ENCODE results near the gene DCTN3. TPM values are rescaled to one million over a fixed set of nuclear protein-coding genes. Genes with fewer than 3 reads are reported as not detected.

The DCTN3 gene
- total and polyA plus RNA-seq, 2 experiments from 2014 or later: 12.9 to 17.9 TPM

DNA sequence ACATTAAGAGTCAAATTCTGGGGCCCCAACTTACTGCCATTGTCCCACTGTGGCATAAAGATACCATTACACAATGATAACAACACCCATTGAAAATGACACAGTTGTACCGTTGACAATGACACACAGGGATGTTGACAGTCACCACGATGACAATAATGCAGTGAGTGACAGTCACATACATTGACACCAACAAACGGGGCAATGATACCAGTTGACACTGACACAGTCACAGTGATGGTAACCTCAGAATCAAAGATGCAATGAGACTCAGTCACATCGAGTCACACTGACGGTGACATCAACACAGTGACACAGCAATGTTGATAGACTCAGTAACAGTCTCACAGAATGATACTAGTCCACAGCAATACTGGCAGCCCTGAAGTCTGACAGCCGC lies 47.7 kb downstream of the DCTN3 start (continued):
- TF ChIP-seq, protein P1, sequence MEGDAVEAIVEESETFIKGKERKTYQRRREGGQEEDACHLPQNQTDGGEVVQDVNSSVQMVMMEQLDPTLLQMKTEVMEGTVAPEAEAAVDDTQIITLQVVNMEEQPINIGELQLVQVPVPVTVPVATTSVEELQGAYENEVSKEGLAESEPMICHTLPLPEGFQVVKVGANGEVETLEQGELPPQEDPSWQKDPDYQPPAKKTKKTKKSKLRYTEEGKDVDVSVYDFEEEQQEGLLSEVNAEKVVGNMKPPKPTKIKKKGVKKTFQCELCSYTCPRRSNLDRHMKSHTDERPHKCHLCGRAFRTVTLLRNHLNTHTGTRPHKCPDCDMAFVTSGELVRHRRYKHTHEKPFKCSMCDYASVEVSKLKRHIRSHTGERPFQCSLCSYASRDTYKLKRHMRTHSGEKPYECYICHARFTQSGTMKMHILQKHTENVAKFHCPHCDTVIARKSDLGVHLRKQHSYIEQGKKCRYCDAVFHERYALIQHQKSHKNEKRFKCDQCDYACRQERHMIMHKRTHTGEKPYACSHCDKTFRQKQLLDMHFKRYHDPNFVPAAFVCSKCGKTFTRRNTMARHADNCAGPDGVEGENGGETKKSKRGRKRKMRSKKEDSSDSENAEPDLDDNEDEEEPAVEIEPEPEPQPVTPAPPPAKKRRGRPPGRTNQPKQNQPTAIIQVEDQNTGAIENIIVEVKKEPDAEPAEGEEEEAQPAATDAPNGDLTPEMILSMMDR (conservative IDR thresholded peaks at IDR 0.05; ENCODE audit: low read depth in 2 of 2): no peak
- TF ChIP-seq, protein P2, sequence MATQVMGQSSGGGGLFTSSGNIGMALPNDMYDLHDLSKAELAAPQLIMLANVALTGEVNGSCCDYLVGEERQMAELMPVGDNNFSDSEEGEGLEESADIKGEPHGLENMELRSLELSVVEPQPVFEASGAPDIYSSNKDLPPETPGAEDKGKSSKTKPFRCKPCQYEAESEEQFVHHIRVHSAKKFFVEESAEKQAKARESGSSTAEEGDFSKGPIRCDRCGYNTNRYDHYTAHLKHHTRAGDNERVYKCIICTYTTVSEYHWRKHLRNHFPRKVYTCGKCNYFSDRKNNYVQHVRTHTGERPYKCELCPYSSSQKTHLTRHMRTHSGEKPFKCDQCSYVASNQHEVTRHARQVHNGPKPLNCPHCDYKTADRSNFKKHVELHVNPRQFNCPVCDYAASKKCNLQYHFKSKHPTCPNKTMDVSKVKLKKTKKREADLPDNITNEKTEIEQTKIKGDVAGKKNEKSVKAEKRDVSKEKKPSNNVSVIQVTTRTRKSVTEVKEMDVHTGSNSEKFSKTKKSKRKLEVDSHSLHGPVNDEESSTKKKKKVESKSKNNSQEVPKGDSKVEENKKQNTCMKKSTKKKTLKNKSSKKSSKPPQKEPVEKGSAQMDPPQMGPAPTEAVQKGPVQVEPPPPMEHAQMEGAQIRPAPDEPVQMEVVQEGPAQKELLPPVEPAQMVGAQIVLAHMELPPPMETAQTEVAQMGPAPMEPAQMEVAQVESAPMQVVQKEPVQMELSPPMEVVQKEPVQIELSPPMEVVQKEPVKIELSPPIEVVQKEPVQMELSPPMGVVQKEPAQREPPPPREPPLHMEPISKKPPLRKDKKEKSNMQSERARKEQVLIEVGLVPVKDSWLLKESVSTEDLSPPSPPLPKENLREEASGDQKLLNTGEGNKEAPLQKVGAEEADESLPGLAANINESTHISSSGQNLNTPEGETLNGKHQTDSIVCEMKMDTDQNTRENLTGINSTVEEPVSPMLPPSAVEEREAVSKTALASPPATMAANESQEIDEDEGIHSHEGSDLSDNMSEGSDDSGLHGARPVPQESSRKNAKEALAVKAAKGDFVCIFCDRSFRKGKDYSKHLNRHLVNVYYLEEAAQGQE (IDR thresholded peaks at IDR 0.05; ENCODE audit: unreplicated experiment): no peak

DNA sequence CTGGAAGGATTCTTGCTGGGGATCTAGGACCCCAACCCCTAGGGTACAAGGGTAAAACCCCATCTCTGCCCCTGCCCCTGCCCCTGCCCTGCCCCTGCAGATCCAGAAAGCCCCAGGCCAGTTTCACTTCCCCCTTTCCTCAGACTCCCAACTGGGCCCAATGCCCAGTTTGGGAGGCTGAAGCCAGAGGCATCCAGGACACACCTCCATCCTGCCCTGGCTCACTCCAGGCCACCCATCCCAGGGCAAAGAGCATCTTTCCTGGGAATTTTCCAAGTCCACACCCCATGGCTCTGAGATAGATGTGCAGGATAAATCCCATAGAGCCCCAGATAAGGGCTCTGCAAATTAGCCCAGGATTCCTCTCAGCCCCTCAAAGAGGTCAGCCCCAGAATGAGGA lies 48.2 kb downstream of the DCTN3 start:
- no peak for DNase-seq (ENCODE audit: low spot score)
- H4K20me1 ChIP-seq (replicated peaks; ENCODE audit: insufficient read depth): peaks cover 5% of the 10 kb centered on the region; the same call in 1 of the 2 replicates
- TF ChIP-seq, protein P3, sequence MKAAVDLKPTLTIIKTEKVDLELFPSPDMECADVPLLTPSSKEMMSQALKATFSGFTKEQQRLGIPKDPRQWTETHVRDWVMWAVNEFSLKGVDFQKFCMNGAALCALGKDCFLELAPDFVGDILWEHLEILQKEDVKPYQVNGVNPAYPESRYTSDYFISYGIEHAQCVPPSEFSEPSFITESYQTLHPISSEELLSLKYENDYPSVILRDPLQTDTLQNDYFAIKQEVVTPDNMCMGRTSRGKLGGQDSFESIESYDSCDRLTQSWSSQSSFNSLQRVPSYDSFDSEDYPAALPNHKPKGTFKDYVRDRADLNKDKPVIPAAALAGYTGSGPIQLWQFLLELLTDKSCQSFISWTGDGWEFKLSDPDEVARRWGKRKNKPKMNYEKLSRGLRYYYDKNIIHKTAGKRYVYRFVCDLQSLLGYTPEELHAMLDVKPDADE (IDR thresholded peaks at IDR 0.05): no peak
- TF ChIP-seq ZNF331 (CRISPR knock-in tag; IDR thresholded peaks at IDR 0.05; ENCODE audit: low read depth) (no peak), ZNF114 (CRISPR knock-in tag; IDR thresholded peaks at IDR 0.05) (no peak), STAT1 (IDR thresholded peaks at IDR 0.05; ENCODE audit: unreplicated experiment) (no peak), JUNB (IDR thresholded peaks at IDR 0.05; ENCODE audit: unreplicated experiment) (no peak), EZH2phosphoT487 (IDR thresholded peaks at IDR 0.05; ENCODE audit: unreplicated experiment) (no peak), NANOG (IDR thresholded peaks at IDR 0.05; ENCODE audit: borderline replicate concordance) (no peak)
- TF ChIP-seq, protein P1 (conservative IDR thresholded peaks at IDR 0.05; ENCODE audit: low read depth in 2 of 2): no peak
- TF ChIP-seq, protein P2 (IDR thresholded peaks at IDR 0.05; ENCODE audit: unreplicated experiment): no peak

More for the DNA sequence above, 48.2 kb downstream of the DCTN3 start:
- peaks cover 9% of the 10 kb centered on the region; the same call in 1 of the 2 replicates for H3F3A ChIP-seq (replicated peaks; ENCODE audit: low read depth)
- ATAC-seq: no peak
- Mint-ChIP-seq H3K36me3 (ENCODE audit: low read depth) (no peaks in the 10 kb centered on the region), H3K27ac (no peak overlapping the region), H3K27me3 (ENCODE audit: insufficient read depth, low read depth, poor library complexity) (peaks cover 33% of the 10 kb centered on the region), H3K4me1 (peaks cover 47% of the 10 kb centered on the region), H3K9me3 (no peaks in the 10 kb centered on the region; the same call in 2 of the 3 replicates), H3K4me3 (no peak overlapping the region)
- no peak overlapping the region for H3K4me2 ChIP-seq
- H3K4me3 ChIP-seq: no peak overlapping the region
- H3K4me1 ChIP-seq (ENCODE audit: insufficient read depth): peaks cover 30% of the 10 kb centered on the region
- no peak overlapping the region for H2AFZ ChIP-seq
- H3K9me2 ChIP-seq (ENCODE audit: insufficient read depth): no peaks in the 10 kb centered on the region
- no peak overlapping the region for H3K27ac ChIP-seq (ENCODE audit: low read depth)
- peaks cover 18% of the 10 kb centered on the region for H3K27me3 ChIP-seq (ENCODE audit: insufficient read depth)
- no peaks in the 10 kb centered on the region for H3K79me2 ChIP-seq (replicated peaks; ENCODE audit: insufficient read depth)
- no peaks in the 10 kb centered on the region for H3K36me3 ChIP-seq (ENCODE audit: insufficient read depth)

All from GM23338 (cell line).